Activated naive CD4-positive, alpha-beta T cell treated with anti-CD3 and anti-CD28 coated beads, Interleukin-2, amount 10 ng/mL, durations not matched to agents 7 days and 5 days (primary cell): ENCODE data around the gene BTBD3.

Source experiments
- CTCF ChIA-PET: fragments of 350-600 bp; sonication (Branson Sonifier 250); formaldehyde crosslinking; loops from one replicate; lab custom pipeline; 2021; ENCODE audit warnings: antibody characterized with exemption; lab: Charles Lee
- DNase-seq: peaks from one replicate; pipeline ENCODE4 v3.0.0-alpha.2; 2020
- H3K27ac Mint-ChIP-seq: one replicate; pipeline ENCODE4 v1.8.0; 2021; ENCODE audit warnings: mild to moderate bottlenecking, moderate library complexity, mixed read lengths
- H3K27me3 Mint-ChIP-seq: one replicate; pipeline ENCODE4 v1.8.0; 2021; ENCODE audit warnings: mild to moderate bottlenecking, mixed read lengths
- H3K36me3 Mint-ChIP-seq: one replicate; pipeline ENCODE4 v1.8.0; 2021; ENCODE audit warnings: mixed read lengths
- H3K4me1 Mint-ChIP-seq: one replicate; pipeline ENCODE4 v1.8.0; 2021; ENCODE audit warnings: mixed read lengths
- H3K4me3 Mint-ChIP-seq: one replicate; pipeline ENCODE4 v1.8.0; 2021; ENCODE audit warnings: mild to moderate bottlenecking, moderate library complexity, mixed read lengths
- H3K9me3 Mint-ChIP-seq: one replicate; pipeline ENCODE4 v1.8.0; 2021; ENCODE audit warnings: mixed read lengths

Gene BTBD3

GRCh38 chr20:11917663-11918062 is at the start of gene BTBD3:
Gene BTBD3, plus strand, starts transcription at chr20:11917893. Its CDS starts 383 bp downstream, at chr20:11918276.
- no peaks in the 10 kb centered on the region for H3K27me3 Mint-ChIP-seq
- H3K27ac Mint-ChIP-seq = no peak within 1 kb of the TSS
- no peaks in the 10 kb centered on the region for H3K36me3 Mint-ChIP-seq
- no peaks in the 10 kb centered on the region for H3K4me1 Mint-ChIP-seq
- DNase-seq = no peak
- H3K9me3 Mint-ChIP-seq = no peaks in the 10 kb centered on the region
- CTCF ChIA-PET = no interaction called here
- H3K4me3 Mint-ChIP-seq = no peak within 1 kb of the TSS

GRCh38 chr20:11869641-11870040 is 48.1 kb upstream of the BTBD3 start:
- CTCF ChIA-PET = no interaction called here
- H3K4me1 Mint-ChIP-seq = no peaks in the 10 kb centered on the region
- peaks cover 4% of the 10 kb centered on the region for H3K27me3 Mint-ChIP-seq
- H3K4me3 Mint-ChIP-seq = no peak overlapping the region
- no peaks in the 10 kb centered on the region for H3K36me3 Mint-ChIP-seq
- H3K9me3 Mint-ChIP-seq = no peaks in the 10 kb centered on the region
- DNase-seq = no peak
- no peak overlapping the region for H3K27ac Mint-ChIP-seq

- Mint-ChIP-seq H3K9me3 (no peaks in the 10 kb centered on the region), H3K36me3 (no peaks in the 10 kb centered on the region), H3K27me3 (peaks cover 4% of the 10 kb centered on the region), H3K4me3 (no peak overlapping the region), H3K27ac (no peak overlapping the region), H3K4me1 (no peaks in the 10 kb centered on the region)
- CTCF ChIA-PET = no interaction called here
- no peak for DNase-seq
These were observed 47.3 kb upstream of the BTBD3 start for GRCh38 chr20:11870411-11870810.

GRCh38 chr20:11876555-11876954 is 41.1 kb upstream of the BTBD3 start:
- CTCF ChIA-PET = no interaction called here

GRCh38 chr20:11880680-11881079 is 37.0 kb upstream of the BTBD3 start:
- no peak for DNase-seq
- Mint-ChIP-seq H3K9me3 (no peaks in the 10 kb centered on the region), H3K36me3 (no peaks in the 10 kb centered on the region), H3K27ac (no peak overlapping the region), H3K4me3 (no peak overlapping the region), H3K4me1 (no peaks in the 10 kb centered on the region), H3K27me3 (no peaks in the 10 kb centered on the region)
- CTCF ChIA-PET = no interaction called here

More at GRCh38 chr20:11876555-11876954, 41.1 kb upstream of the BTBD3 start:
- Mint-ChIP-seq H3K4me1 (no peaks in the 10 kb centered on the region), H3K4me3 (no peak overlapping the region), H3K27ac (no peak overlapping the region), H3K27me3 (peaks cover 4% of the 10 kb centered on the region), H3K36me3 (no peaks in the 10 kb centered on the region), H3K9me3 (no peaks in the 10 kb centered on the region)
- no peak for DNase-seq

- no peak for DNase-seq
- no peak overlapping the region for H3K4me3 Mint-ChIP-seq
These were observed 36.2 kb upstream of the BTBD3 start for GRCh38 chr20:11881449-11881848.

GRCh38 chr20:11882651-11883050 is 35.0 kb upstream of the BTBD3 start:
- CTCF ChIA-PET = no interaction called here
- no peak overlapping the region for H3K27ac Mint-ChIP-seq
- H3K9me3 Mint-ChIP-seq = no peaks in the 10 kb centered on the region
- DNase-seq = no peak
- no peaks in the 10 kb centered on the region for H3K4me1 Mint-ChIP-seq
- H3K27me3 Mint-ChIP-seq = no peaks in the 10 kb centered on the region
- no peak overlapping the region for H3K4me3 Mint-ChIP-seq
- no peaks in the 10 kb centered on the region for H3K36me3 Mint-ChIP-seq

More at GRCh38 chr20:11881449-11881848, 36.2 kb upstream of the BTBD3 start:
- CTCF ChIA-PET = no interaction called here
- no peaks in the 10 kb centered on the region for H3K36me3 Mint-ChIP-seq
- H3K27me3 Mint-ChIP-seq = no peaks in the 10 kb centered on the region
- no peaks in the 10 kb centered on the region for H3K4me1 Mint-ChIP-seq
- H3K9me3 Mint-ChIP-seq = no peaks in the 10 kb centered on the region
- H3K27ac Mint-ChIP-seq = no peak overlapping the region

- Mint-ChIP-seq H3K4me1 (peaks cover 23% of the 10 kb centered on the region), H3K9me3 (no peaks in the 10 kb centered on the region), H3K27ac (no peak overlapping the region), H3K4me3 (no peak overlapping the region), H3K36me3 (no peaks in the 10 kb centered on the region), H3K27me3 (peaks cover 29% of the 10 kb centered on the region)
- DNase-seq = no peak
- CTCF ChIA-PET = no interaction called here
These were observed 29.0 kb upstream of the BTBD3 start for GRCh38 chr20:11888648-11889047.

- peak overlapping the region; percentile 74 for H3K4me3 Mint-ChIP-seq
- H3K27ac Mint-ChIP-seq = peak overlapping the region; percentile 21
These were observed 27.2 kb upstream of the BTBD3 start for GRCh38 chr20:11890331-11891076.

GRCh38 chr20:11891077-11891775 is 26.5 kb upstream of the BTBD3 start:
- no peaks in the 10 kb centered on the region for H3K36me3 Mint-ChIP-seq
- H3K9me3 Mint-ChIP-seq = no peaks in the 10 kb centered on the region
- CTCF ChIA-PET = no interaction called here
- H3K27ac Mint-ChIP-seq = no peak overlapping the region
- H3K4me3 Mint-ChIP-seq = peak overlapping the region; percentile 77
- peaks cover 23% of the 10 kb centered on the region for H3K4me1 Mint-ChIP-seq
- peak; percentile 32 for DNase-seq
- peaks cover 29% of the 10 kb centered on the region for H3K27me3 Mint-ChIP-seq

More at GRCh38 chr20:11890331-11891076, 27.2 kb upstream of the BTBD3 start:
- H3K4me1 Mint-ChIP-seq = peaks cover 23% of the 10 kb centered on the region
- no peaks in the 10 kb centered on the region for H3K36me3 Mint-ChIP-seq
- peak; percentile 66 for DNase-seq
- no peaks in the 10 kb centered on the region for H3K9me3 Mint-ChIP-seq
- H3K27me3 Mint-ChIP-seq = peaks cover 29% of the 10 kb centered on the region
- CTCF ChIA-PET = no interaction called here

- Mint-ChIP-seq H3K4me1 (peaks cover 23% of the 10 kb centered on the region), H3K36me3 (no peaks in the 10 kb centered on the region), H3K27ac (peak overlapping the region; percentile 56), H3K27me3 (peaks cover 29% of the 10 kb centered on the region), H3K4me3 (peak overlapping the region; percentile 77), H3K9me3 (no peaks in the 10 kb centered on the region)
- peak; percentile 65 for DNase-seq
- CTCF ChIA-PET = no interaction called here
These were observed 25.7 kb upstream of the BTBD3 start for GRCh38 chr20:11891776-11892545.

- DNase-seq = no peak
- CTCF ChIA-PET = no interaction called here
- H3K4me1 Mint-ChIP-seq = peaks cover 23% of the 10 kb centered on the region
- no peak overlapping the region for H3K4me3 Mint-ChIP-seq
- no peaks in the 10 kb centered on the region for H3K9me3 Mint-ChIP-seq
- no peaks in the 10 kb centered on the region for H3K36me3 Mint-ChIP-seq
- no peak overlapping the region for H3K27ac Mint-ChIP-seq
- H3K27me3 Mint-ChIP-seq = peaks cover 25% of the 10 kb centered on the region
These were observed 23.6 kb upstream of the BTBD3 start for GRCh38 chr20:11894062-11894461.

GRCh38 chr20:11895861-11896387 is 21.8 kb upstream of the BTBD3 start:
- Mint-ChIP-seq H3K4me3 (no peak overlapping the region), H3K9me3 (no peaks in the 10 kb centered on the region), H3K4me1 (peaks cover 16% of the 10 kb centered on the region), H3K27ac (no peak overlapping the region), H3K36me3 (no peaks in the 10 kb centered on the region), H3K27me3 (peaks cover 12% of the 10 kb centered on the region)
- CTCF ChIA-PET = no interaction called here
- no peak for DNase-seq

- no peaks in the 10 kb centered on the region for H3K36me3 Mint-ChIP-seq
- no peak for DNase-seq
- peaks cover 5% of the 10 kb centered on the region for H3K9me3 Mint-ChIP-seq
- H3K27ac Mint-ChIP-seq = peak overlapping the region; percentile 11
- no peak overlapping the region for H3K4me3 Mint-ChIP-seq
- H3K27me3 Mint-ChIP-seq = no peaks in the 10 kb centered on the region
- H3K4me1 Mint-ChIP-seq = peaks cover 2% of the 10 kb centered on the region
- CTCF ChIA-PET = no interaction called here
These were observed 16.6 kb upstream of the BTBD3 start for GRCh38 chr20:11901127-11901526.
